ENCODE data around the gene QDPR. TPM values are rescaled to one million over a fixed set of nuclear protein-coding genes. Genes with fewer than 3 reads are reported as not detected.
"Not testable (repeated sequence)": the region's sequence is repeated elsewhere in the genome, so short reads cannot be mapped to it uniquely, and the experiment has no call there.

Gene QDPR
- polyA plus RNA-seq, 1 experiment = 23.7 TPM

DNA sequence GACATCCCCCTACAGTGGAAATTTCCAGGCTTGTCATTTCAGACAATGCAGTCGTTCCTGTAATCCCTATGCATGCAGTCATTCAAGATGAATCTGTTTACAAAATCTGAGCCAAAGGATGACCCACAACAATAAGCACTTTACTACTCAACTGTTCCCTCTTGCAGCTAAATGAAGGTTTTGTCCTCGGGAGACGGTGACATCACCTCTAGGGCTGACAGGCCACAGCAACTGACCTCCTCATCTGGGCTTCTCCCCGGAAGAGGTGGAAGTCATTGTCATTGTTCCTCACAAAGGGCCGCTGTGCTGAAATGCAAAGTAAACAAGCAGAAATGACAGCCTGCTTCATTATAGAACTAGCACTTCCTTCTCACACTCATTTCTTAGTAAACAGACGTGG lies 32.3 kb upstream of the QDPR start:
- H3K4me3 ChIP-seq (ENCODE audit: low read depth, low read length) = no peak overlapping the region
- H3K27me3 ChIP-seq (ENCODE audit: control insufficient read depth, insufficient read depth, low read length) = no peaks in the 10 kb centered on the region; the same call in 1 of the 2 replicates
- TF ChIP-seq, protein P1, sequence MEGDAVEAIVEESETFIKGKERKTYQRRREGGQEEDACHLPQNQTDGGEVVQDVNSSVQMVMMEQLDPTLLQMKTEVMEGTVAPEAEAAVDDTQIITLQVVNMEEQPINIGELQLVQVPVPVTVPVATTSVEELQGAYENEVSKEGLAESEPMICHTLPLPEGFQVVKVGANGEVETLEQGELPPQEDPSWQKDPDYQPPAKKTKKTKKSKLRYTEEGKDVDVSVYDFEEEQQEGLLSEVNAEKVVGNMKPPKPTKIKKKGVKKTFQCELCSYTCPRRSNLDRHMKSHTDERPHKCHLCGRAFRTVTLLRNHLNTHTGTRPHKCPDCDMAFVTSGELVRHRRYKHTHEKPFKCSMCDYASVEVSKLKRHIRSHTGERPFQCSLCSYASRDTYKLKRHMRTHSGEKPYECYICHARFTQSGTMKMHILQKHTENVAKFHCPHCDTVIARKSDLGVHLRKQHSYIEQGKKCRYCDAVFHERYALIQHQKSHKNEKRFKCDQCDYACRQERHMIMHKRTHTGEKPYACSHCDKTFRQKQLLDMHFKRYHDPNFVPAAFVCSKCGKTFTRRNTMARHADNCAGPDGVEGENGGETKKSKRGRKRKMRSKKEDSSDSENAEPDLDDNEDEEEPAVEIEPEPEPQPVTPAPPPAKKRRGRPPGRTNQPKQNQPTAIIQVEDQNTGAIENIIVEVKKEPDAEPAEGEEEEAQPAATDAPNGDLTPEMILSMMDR (IDR thresholded peaks at IDR 0.05; ENCODE audit: insufficient read depth, low read depth, low read length) = no peak
- CTCF ChIA-PET = interaction anchor here (0.9 to 6.5 kb wide), 4 partner anchors 14 to 92 kb away, joined by 3 to 57 read pairs (median 4); partner anchors contain the start of gene CLRN2
- POLR2A ChIA-PET = no interaction called here
- H3K36me3 ChIP-seq (ENCODE audit: control insufficient read depth, insufficient read depth, low read length) = no peaks in the 10 kb centered on the region
- DNase-seq (ENCODE audit: low read depth) = no peak

DNA sequence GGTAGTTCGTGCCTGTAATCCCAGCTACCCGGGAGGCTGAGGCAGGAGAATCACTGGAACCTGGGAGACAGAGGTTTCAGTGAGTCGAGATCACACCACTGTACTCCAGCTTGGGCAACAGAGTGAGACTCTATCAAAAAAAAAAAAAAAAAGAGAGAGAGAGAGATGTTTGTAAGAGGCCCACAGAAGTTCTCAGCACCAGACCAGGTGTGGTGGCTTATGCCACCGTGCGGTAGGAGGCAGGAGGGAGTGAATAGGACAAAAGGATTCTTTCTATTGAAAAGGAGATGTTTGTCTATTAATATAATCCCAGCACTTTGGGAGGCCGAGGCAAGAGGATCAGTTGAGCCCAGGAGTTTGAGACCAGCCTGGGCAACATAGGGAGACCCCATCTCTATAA lies 25.2 kb upstream of the QDPR start:
- DNase-seq (ENCODE audit: low read depth); H3K36me3 ChIP-seq (ENCODE audit: control insufficient read depth, insufficient read depth, low read length); POLR2A ChIA-PET; H3K4me3 ChIP-seq (ENCODE audit: low read depth, low read length); H3K27me3 ChIP-seq (ENCODE audit: control insufficient read depth, insufficient read depth, low read length): not testable (repeated sequence)
- CTCF ChIA-PET = interaction anchor here (1.0 to 3.3 kb wide), 2 partner anchors 10 to 12 kb away, joined by 3 to 11 read pairs; no protein-coding TSS in a partner anchor

DNA sequence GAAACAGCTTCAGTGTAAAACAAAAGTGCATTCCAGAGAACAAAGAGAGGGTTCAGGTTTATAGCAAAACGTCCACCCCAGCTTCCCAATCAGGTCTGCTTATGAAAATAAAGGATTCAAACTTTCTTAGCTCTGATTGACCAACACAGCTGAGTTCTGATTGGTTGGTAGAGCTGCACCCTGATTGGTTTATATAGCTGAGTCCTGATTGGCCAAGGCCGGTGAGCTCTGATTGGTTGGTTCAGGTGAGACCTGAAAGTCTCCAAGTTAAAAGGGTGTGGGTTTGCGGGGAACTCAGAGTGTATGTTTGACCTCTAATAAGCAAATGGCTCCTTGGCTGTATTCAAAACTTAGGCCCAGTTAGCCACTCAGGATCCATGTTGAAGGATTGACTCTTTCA lies 24.0 kb upstream of the QDPR start:
- POLR2A ChIA-PET = no interaction called here
- no peak overlapping the region for H3K4me3 ChIP-seq (ENCODE audit: low read depth, low read length)
- DNase-seq (ENCODE audit: low read depth) = no peak
- H3K36me3 ChIP-seq (ENCODE audit: control insufficient read depth, insufficient read depth, low read length) = no peaks in the 10 kb centered on the region
- no peaks in the 10 kb centered on the region for H3K27me3 ChIP-seq (ENCODE audit: control insufficient read depth, insufficient read depth, low read length)
- CTCF ChIA-PET = interaction anchor here (0.6 to 3.3 kb wide), 2 partner anchors 13 to 39 kb away, joined by 3 to 11 read pairs; no protein-coding TSS in a partner anchor
- TF ChIP-seq, protein P1 (IDR thresholded peaks at IDR 0.05; ENCODE audit: insufficient read depth, low read depth, low read length) = no peak

DNA sequence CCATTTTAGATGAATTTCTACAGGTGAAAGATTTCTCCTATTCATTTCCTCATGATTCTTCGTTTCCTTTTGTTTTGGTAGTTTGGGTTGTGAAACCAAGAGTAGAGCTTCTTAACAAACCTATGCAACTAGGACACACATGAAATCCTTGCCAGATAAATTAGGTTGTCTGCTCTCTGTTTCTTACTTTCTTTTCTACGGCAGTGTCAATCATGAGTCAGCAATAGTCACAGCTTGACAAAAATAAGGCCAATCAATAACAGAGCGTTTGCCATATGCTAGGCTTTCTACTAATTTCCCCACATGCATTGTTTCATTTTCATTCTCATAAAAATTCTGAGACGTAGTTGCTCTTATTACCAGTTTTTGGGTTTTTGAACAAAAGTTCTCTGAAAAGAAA lies 23.4 kb upstream of the QDPR start:
- Histone ChIP-seq H3K36me3 (ENCODE audit: control insufficient read depth, insufficient read depth, low read length) (no peaks in the 10 kb centered on the region), H3K4me3 (ENCODE audit: low read depth, low read length) (no peak overlapping the region), H3K27me3 (ENCODE audit: control insufficient read depth, insufficient read depth, low read length) (no peaks in the 10 kb centered on the region)
- ChIA-PET POLR2A (no interaction called here), CTCF (interaction anchor here (0.9 kb wide), 1 partner anchor 20 kb away, joined by 4 read pairs; the partner anchor contains the start of gene CLRN2)
- TF ChIP-seq, protein P1 (IDR thresholded peaks at IDR 0.05; ENCODE audit: insufficient read depth, low read depth, low read length) = no peak
- DNase-seq (ENCODE audit: low read depth) = no peak

GRCh38 chr4:17534705-17535104 lies 22.8 kb upstream of the QDPR start:
- DNase-seq (ENCODE audit: low read depth) = no peak
- Histone ChIP-seq H3K27me3 (ENCODE audit: control insufficient read depth, insufficient read depth, low read length) (no peaks in the 10 kb centered on the region), H3K36me3 (ENCODE audit: control insufficient read depth, insufficient read depth, low read length) (no peaks in the 10 kb centered on the region), H3K4me3 (ENCODE audit: low read depth, low read length) (no peak overlapping the region)
- ChIA-PET CTCF (interaction anchor here (0.9 kb wide), 1 partner anchor 19 kb away, joined by 4 read pairs; the partner anchor contains the start of gene CLRN2), POLR2A (no interaction called here)
- TF ChIP-seq, protein P1 (IDR thresholded peaks at IDR 0.05; ENCODE audit: insufficient read depth, low read depth, low read length) = no peak

Measured in BJ (cell line).